ENCODE results near the gene EIPR1.

The EIPR1 gene

DNA sequence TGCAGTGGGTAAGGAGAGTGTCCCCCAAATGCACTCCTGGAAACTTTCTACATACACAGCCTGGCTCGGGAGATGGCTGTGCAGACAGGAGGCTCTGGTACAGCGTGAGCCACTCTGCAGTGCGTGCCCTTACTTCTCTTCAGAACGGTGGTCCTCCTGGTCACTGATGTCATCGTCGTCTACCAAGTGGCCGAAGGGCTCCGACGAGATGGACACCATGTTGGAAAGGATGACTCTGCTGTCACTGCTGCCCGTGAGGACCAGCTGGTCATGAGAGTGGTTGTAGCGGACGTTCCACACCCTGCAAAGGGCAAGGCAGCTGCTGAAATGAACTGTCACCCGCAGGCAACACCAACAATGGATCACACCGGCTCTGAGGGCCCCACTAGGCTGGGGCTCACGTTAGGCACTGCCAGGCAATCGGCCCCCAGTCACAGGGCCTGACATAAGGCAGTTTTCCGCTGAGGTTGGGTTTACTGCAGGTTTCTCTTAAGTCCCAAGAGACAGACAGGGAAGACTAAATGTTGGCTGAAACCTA is 185.3 kb downstream of the EIPR1 start:
- TF ChIP-seq CTCF (IDR thresholded peaks at IDR 0.05; ENCODE audit: borderline replicate concordance, control extremely low read depth, extremely low read depth, insufficient read depth, missing control alignments) = no peak
- in situ Hi-C loops (cut with MboI; ENCODE audit: low sequenced_read_pairs, unreplicated experiment) = no loop called here
- DNase-seq (ENCODE audit: low spot score) = no peak

DNA sequence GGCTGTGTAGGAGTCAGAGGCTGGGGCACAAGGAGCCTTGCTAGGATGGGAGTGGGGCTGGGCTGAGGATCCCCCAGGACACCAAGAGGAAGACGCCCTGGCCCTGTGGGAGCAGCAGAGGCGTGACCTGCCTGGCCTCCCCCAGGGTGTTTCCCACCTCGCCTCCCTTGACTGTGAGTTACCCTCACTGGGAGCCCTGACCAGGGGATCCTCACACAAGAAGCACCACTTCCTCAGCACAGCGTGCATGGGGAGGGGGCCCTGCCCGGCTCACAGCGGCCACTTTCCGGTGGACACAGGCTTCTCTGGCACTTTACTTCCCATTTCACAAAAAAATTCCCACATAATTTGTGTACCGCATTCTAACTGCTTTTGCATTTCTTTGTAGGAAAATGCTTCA is 187.7 kb downstream of the EIPR1 start:
- TF ChIP-seq CTCF (IDR thresholded peaks at IDR 0.05; ENCODE audit: borderline replicate concordance, control extremely low read depth, extremely low read depth, insufficient read depth, missing control alignments) = no peak
- in situ Hi-C loops (cut with MboI; ENCODE audit: low sequenced_read_pairs, unreplicated experiment) = no loop called here
- no peak for DNase-seq (ENCODE audit: low spot score)

DNA sequence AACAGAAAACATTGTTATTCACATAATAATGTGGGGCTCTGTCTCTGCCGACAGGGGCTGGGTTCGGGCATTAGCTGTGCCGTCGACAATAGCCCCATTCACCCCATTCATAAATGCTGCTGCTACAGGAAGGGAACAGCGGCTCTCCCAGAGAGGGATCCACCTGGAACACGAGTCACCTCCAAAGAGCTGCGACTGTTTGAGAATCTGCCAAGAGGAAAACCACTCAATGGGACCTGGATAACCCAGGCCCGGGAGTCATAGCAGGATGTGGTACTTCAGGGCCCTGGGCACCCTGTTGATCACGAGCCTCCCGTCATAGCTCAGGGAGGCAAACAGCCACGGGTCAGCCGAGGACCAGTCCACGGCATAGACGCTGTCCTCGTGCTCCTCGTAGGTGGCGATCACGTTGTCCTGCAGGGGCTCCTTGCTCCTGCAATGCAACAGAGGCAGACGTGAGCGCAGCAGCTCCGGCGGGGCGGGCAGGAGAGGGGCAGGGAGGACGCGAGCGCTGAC is 188.5 kb downstream of the EIPR1 start:
- in situ Hi-C loops (cut with MboI; ENCODE audit: low sequenced_read_pairs, unreplicated experiment) = no loop called here
- no peak for DNase-seq (ENCODE audit: low spot score)
- no peak for TF ChIP-seq CTCF (IDR thresholded peaks at IDR 0.05; ENCODE audit: borderline replicate concordance, control extremely low read depth, extremely low read depth, insufficient read depth, missing control alignments)

DNA sequence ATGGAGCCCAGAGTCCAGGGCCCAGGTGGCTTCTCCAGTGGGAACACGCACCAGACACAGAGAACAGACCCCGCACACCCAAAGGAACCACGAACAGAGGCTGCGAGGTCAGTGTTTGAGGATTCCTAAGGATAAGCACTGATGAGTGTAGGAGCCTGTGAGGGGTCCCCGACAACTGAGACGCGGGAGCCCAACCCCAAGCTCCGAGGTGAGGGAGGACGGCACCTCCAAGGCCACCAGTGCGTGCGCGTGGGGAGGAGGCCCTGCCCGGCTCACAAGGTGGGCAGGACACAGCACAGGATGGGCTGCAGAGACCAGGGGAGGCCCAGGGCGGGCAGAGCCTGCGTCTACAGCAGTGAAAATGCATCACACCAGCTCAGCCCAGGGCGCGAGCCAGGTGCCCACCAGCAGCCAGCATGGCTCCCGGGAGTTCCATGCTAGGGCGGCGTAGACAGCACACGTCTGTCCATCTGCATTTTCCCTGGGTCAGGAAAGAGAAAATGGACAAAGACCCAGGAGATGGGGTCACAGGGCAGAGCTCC is 189.1 kb downstream of the EIPR1 start:
- in situ Hi-C loops (cut with MboI; ENCODE audit: low sequenced_read_pairs, unreplicated experiment) = no loop called here
- no peak for TF ChIP-seq CTCF (IDR thresholded peaks at IDR 0.05; ENCODE audit: borderline replicate concordance, control extremely low read depth, extremely low read depth, insufficient read depth, missing control alignments)
- no peak for DNase-seq (ENCODE audit: low spot score)

GRCh38 chr2:3187467-3187866 is 190.2 kb downstream of the EIPR1 start:
- in situ Hi-C loops (cut with MboI; ENCODE audit: low sequenced_read_pairs, unreplicated experiment) = no loop called here
- TF ChIP-seq CTCF (IDR thresholded peaks at IDR 0.05; ENCODE audit: borderline replicate concordance, control extremely low read depth, extremely low read depth, insufficient read depth, missing control alignments) = no peak
- DNase-seq (ENCODE audit: low spot score) = no peak

DNA sequence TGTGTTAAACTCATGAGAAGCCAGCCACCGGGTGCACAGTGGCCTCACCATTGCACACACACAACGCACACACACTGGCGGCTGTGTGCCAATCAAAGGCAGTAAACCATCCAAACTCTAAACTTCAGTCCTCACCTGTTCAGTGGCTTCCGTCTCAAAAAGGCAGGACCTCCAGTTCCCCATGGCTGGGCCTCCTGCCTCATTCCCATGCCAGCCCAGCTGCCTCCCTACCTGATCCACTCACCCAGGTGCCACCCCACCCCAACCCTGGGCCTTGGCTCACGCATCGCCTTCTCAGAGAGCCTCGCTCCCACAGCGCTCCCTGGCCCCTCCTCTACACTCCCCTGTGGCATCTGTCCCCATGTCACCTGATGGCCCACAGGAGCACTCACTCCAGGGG is 190.9 kb downstream of the EIPR1 start:
- TF ChIP-seq CTCF (IDR thresholded peaks at IDR 0.05; ENCODE audit: borderline replicate concordance, control extremely low read depth, extremely low read depth, insufficient read depth, missing control alignments) = no peak
- in situ Hi-C loops (cut with MboI; ENCODE audit: low sequenced_read_pairs, unreplicated experiment) = no loop called here
- DNase-seq (ENCODE audit: low spot score) = no peak

All from GM13976 (cell line).